Activated B cell treated with CpG ODN at 0.5 μM for 24 hours (primary cell): Measurements from ENCODE around the gene PI16. TPM values are rescaled to one million over a fixed set of nuclear protein-coding genes. Genes with fewer than 3 reads are reported as not detected.

ENCODE experiments used
- ATAC-seq: fragments of 200-7000 bp; cut with Tn5 transposase; one replicate; pipeline ENCODE4 v1.10.0; 2021; ENCODE audit warnings: low read depth, mild to moderate bottlenecking, moderate library complexity
- CTCF ChIA-PET: fragments of 350-600 bp; sonication (Branson Sonifier 250); formaldehyde crosslinking; loops from one replicate; lab custom pipeline; 2021; ENCODE audit warnings: antibody characterized with exemption; lab: Charles Lee
- POLR2A ChIA-PET: fragments of 350-600 bp; sonication (Branson Sonifier 250); formaldehyde crosslinking; loops from one replicate; lab custom pipeline; 2021; ENCODE audit warnings: antibody characterized with exemption; lab: Charles Lee
- DNase-seq: peaks from one replicate; pipeline ENCODE4 v3.0.0; 2022
- H3K27ac Mint-ChIP-seq: one replicate; pipeline ENCODE4 v1.8.0; 2020; ENCODE audit warnings: mixed read lengths
- H3K27me3 Mint-ChIP-seq: one replicate; pipeline ENCODE4 v1.8.0; 2021; ENCODE audit warnings: mixed read lengths
- H3K36me3 Mint-ChIP-seq: one replicate; pipeline ENCODE4 v1.8.0; 2021; ENCODE audit warnings: low read depth, mixed read lengths
- H3K4me1 Mint-ChIP-seq: one replicate; pipeline ENCODE4 v1.8.0; 2021; ENCODE audit warnings: mixed read lengths
- H3K4me3 Mint-ChIP-seq: one replicate; pipeline ENCODE4 v1.8.0; 2020; ENCODE audit warnings: mild to moderate bottlenecking, mixed read lengths
- H3K9me3 Mint-ChIP-seq: one replicate; pipeline ENCODE4 v1.8.0; 2020; ENCODE audit warnings: mixed read lengths
- intact Hi-C: fragments of 100-400 bp; cut with micrococcal nuclease; formaldehyde crosslinking; loops from one replicate; pipeline ENCODE4 v1.15.1; 2024
- total RNA-seq: library from RNA; stranded (reverse); gene quantifications from 2 replicates; pipeline ENCODE4 v1.2.3, GENCODE V29; 2022
- TF ChIP-seq, protein P1 (sequence below): fragments of 200-600 bp; IDR thresholded peaks from one replicate; pipeline ENCODE4 v1.8.0; 2022; ENCODE audit warnings: antibody characterized with exemption, mild to moderate bottlenecking

Gene PI16
- total RNA-seq, 1 donor from 2014 or later, result 0.78 TPM

- TF ChIP-seq, protein P1, sequence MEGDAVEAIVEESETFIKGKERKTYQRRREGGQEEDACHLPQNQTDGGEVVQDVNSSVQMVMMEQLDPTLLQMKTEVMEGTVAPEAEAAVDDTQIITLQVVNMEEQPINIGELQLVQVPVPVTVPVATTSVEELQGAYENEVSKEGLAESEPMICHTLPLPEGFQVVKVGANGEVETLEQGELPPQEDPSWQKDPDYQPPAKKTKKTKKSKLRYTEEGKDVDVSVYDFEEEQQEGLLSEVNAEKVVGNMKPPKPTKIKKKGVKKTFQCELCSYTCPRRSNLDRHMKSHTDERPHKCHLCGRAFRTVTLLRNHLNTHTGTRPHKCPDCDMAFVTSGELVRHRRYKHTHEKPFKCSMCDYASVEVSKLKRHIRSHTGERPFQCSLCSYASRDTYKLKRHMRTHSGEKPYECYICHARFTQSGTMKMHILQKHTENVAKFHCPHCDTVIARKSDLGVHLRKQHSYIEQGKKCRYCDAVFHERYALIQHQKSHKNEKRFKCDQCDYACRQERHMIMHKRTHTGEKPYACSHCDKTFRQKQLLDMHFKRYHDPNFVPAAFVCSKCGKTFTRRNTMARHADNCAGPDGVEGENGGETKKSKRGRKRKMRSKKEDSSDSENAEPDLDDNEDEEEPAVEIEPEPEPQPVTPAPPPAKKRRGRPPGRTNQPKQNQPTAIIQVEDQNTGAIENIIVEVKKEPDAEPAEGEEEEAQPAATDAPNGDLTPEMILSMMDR, result no peak
- Mint-ChIP-seq H3K4me3 (peak overlapping the region; percentile 100), H3K36me3 (peaks cover 61% of the 10 kb centered on the region), H3K4me1 (peaks cover 91% of the 10 kb centered on the region), H3K9me3 (no peaks in the 10 kb centered on the region), H3K27me3 (no peaks in the 10 kb centered on the region), H3K27ac (peak overlapping the region; percentile 92)
- ATAC-seq (peak; percentile 1), DNase-seq (no peak)
- CTCF ChIA-PET, result interaction anchor here (1.0 to 4.6 kb wide), 12 partner anchors 11 to 203 kb away, joined by 3 to 74 read pairs (median 4); partner anchors contain the start of genes MTCH1 and PPIL1
- intact Hi-C loops, result loop anchor here (1.0 to 10.0 kb wide), 6 partner anchors 11 to 810 kb away; partner anchors contain the start of genes C6orf89, CMTR1, KCTD20 and PXT1
- POLR2A ChIA-PET, result interaction anchor here (0.5 to 8.5 kb wide), 33 partner anchors 9 to 528 kb away, joined by 3 to 209 read pairs (median 4); partner anchors contain the start of genes C6orf89, CDKN1A, MTCH1 and PIM1
Observed at GRCh38 chr6:37006793-37007339, 52.3 kb downstream of the PI16 start.

GRCh38 chr6:37007340-37008043 lies 53.0 kb downstream of the PI16 start:
- intact Hi-C loops, result loop anchor here (1.0 to 10.0 kb wide), 6 partner anchors 11 to 810 kb away; partner anchors contain the start of genes C6orf89, CMTR1, KCTD20 and PXT1
- CTCF ChIA-PET, result interaction anchor here (1.0 to 4.6 kb wide), 9 partner anchors 11 to 202 kb away, joined by 3 to 74 read pairs (median 6); partner anchors contain the start of genes MTCH1 and PPIL1
- peak; percentile 53 for ATAC-seq
- Mint-ChIP-seq H3K27me3 (no peaks in the 10 kb centered on the region), H3K36me3 (peaks cover 66% of the 10 kb centered on the region), H3K4me1 (peaks cover 87% of the 10 kb centered on the region), H3K27ac (peak overlapping the region; percentile 92), H3K4me3 (peak overlapping the region; percentile 100), H3K9me3 (no peaks in the 10 kb centered on the region)
- peak; percentile 48 for DNase-seq
- TF ChIP-seq, protein P1, result no peak
- POLR2A ChIA-PET, result interaction anchor here (0.5 to 8.5 kb wide), 29 partner anchors 8 to 411 kb away, joined by 3 to 209 read pairs (median 4); partner anchors contain the start of genes C6orf89, CDKN1A, MTCH1 and PIM1

DNA sequence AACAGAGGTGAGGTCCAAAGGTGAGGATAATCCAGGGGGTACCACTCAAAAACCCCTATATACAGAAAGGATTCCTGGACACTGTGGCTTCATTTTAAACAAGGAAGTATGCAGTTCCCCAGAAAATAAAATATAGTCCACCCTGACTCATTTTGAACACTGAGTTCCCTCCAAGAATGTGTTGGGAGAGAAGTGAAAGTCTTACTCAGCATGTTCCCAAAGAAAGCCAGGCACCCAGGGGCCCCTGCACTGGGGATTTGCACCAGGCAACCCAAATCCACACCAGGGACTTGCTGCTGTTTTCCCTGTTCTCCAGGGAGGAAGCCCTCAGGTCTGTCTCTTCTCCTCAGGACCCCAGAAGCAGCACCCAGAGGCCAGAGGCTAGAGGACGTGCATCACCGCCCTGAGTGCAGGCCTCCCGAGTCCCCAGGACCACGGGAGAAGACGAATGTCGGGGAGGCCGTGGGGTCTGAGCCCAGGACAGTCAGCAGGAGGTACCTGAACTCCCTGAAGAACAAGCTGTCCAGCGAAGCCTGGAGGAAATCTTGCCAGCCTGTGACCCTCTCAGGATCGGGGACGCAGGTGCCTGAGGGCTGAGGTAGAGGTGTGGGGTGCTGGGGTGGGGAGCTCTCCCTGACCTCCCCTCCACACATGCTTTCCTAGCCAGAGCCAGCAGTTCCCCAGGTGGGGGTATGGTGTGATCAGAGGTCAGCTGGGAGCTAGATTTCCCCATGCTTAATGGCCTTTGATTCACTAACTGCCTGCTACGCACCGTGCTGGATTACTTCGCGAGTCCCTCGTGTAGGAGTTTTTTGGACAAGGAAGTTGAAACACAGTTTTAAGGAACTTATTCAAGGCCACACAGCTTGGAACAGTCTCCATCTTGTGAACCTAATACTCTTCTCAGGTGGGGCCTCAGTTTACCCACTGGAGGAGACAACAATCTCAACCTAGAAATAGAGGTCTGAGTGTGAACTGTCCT lies 54.2 kb downstream of the PI16 start:
- H3K27ac Mint-ChIP-seq, result peak overlapping the region; percentile 92
- POLR2A ChIA-PET, result interaction anchor here (0.9 to 8.5 kb wide), 2 partner anchors 21 to 22 kb away, joined by 4 to 209 read pairs; partner anchors contain the start of gene MTCH1
- peak overlapping the region; percentile 100 for H3K4me3 Mint-ChIP-seq
- CTCF ChIA-PET, result interaction anchor here (0.9 to 4.6 kb wide), 2 partner anchors 9 kb away, joined by 6 to 74 read pairs; no protein-coding TSS in a partner anchor
- H3K36me3 Mint-ChIP-seq, result peaks cover 78% of the 10 kb centered on the region
- DNase-seq, result no peak
- no peaks in the 10 kb centered on the region for H3K27me3 Mint-ChIP-seq
- TF ChIP-seq, protein P1, result no peak
- peaks cover 76% of the 10 kb centered on the region for H3K4me1 Mint-ChIP-seq
- ATAC-seq, result no peak
- intact Hi-C loops, result loop anchor here (5.0 to 10.0 kb wide), 4 partner anchors 414 to 809 kb away; partner anchors contain the start of genes CMTR1, KCTD20, PXT1 and SRSF3
- no peaks in the 10 kb centered on the region for H3K9me3 Mint-ChIP-seq

- no peaks in the 10 kb centered on the region for H3K9me3 Mint-ChIP-seq
- intact Hi-C loops, result no loop called here
- TF ChIP-seq, protein P1, result no peak
- no peak for ATAC-seq
- H3K4me3 Mint-ChIP-seq, result no peak overlapping the region
- no peaks in the 10 kb centered on the region for H3K27me3 Mint-ChIP-seq
- DNase-seq, result no peak
- peaks cover 60% of the 10 kb centered on the region for H3K4me1 Mint-ChIP-seq
- H3K36me3 Mint-ChIP-seq, result peaks cover 94% of the 10 kb centered on the region
- CTCF ChIA-PET, result interaction anchor here (0.9 kb wide), 1 partner anchor 125 kb away, joined by 3 read pairs; no protein-coding TSS in a partner anchor
- POLR2A ChIA-PET, result interaction anchor here (0.7 kb wide), 1 partner anchor 33 kb away, joined by 4 read pairs; no protein-coding TSS in a partner anchor
- H3K27ac Mint-ChIP-seq, result peak overlapping the region; percentile 42
Observed at GRCh38 chr6:37010402-37010892, 55.9 kb downstream of the PI16 start.
